DOHH2 (cell line): ENCODE measurements around the gene ANKRD55.

ENCODE experiments used
- EZH2phosphoT487 ChIP-seq: fragments of 200-600 bp; sonication (generic); IDR thresholded peaks from 2 replicates; pipeline ENCODE4 v1.6.1; 2017; ENCODE audit warnings: borderline replicate concordance, mild to moderate bottlenecking, antibody characterized with exemption, low read length, moderate library complexity, mixed read lengths
- TF ChIP-seq, protein P1 (sequence below): fragments of 200-600 bp; sonication (generic); IDR thresholded peaks from one replicate; pipeline ENCODE4 v1.5.1; 2014; ENCODE audit warnings: antibody characterized with exemption, mild to moderate bottlenecking, low read depth, low read length; ENCODE audit not compliant: poor library complexity, severe bottlenecking

DNA sequence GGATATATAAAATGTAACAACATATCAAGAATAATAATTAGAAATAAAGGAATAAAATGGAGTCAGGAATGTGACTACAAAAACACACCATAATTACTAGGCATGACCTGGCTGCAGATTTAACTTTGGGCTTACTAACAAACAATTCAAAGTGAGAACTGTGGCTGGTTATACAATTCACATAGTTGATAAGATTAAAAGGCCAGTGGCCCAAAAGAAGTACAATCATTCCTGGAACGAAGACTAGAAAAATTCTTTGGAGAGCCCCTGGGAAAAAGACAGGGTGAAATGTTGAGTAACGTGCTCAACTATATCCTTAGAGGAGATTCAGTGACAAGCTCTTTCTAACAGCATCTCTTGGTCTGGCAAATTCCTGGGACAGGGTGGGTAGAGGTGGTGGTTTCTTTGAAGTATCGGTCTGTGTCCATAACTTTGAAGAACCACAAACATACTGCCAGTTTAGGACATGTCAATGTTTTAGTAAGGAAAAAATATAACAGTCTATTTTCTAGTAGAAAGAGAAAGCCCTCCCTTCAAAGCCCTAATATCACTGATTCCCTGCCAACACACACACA lies 163.4 kb downstream of the ANKRD55 start:
- TF ChIP-seq, protein P1, sequence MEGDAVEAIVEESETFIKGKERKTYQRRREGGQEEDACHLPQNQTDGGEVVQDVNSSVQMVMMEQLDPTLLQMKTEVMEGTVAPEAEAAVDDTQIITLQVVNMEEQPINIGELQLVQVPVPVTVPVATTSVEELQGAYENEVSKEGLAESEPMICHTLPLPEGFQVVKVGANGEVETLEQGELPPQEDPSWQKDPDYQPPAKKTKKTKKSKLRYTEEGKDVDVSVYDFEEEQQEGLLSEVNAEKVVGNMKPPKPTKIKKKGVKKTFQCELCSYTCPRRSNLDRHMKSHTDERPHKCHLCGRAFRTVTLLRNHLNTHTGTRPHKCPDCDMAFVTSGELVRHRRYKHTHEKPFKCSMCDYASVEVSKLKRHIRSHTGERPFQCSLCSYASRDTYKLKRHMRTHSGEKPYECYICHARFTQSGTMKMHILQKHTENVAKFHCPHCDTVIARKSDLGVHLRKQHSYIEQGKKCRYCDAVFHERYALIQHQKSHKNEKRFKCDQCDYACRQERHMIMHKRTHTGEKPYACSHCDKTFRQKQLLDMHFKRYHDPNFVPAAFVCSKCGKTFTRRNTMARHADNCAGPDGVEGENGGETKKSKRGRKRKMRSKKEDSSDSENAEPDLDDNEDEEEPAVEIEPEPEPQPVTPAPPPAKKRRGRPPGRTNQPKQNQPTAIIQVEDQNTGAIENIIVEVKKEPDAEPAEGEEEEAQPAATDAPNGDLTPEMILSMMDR: no peak
- no peak for TF ChIP-seq EZH2phosphoT487
